Measurements from ENCODE around the gene ANAPC2.

The ANAPC2 gene

DNA sequence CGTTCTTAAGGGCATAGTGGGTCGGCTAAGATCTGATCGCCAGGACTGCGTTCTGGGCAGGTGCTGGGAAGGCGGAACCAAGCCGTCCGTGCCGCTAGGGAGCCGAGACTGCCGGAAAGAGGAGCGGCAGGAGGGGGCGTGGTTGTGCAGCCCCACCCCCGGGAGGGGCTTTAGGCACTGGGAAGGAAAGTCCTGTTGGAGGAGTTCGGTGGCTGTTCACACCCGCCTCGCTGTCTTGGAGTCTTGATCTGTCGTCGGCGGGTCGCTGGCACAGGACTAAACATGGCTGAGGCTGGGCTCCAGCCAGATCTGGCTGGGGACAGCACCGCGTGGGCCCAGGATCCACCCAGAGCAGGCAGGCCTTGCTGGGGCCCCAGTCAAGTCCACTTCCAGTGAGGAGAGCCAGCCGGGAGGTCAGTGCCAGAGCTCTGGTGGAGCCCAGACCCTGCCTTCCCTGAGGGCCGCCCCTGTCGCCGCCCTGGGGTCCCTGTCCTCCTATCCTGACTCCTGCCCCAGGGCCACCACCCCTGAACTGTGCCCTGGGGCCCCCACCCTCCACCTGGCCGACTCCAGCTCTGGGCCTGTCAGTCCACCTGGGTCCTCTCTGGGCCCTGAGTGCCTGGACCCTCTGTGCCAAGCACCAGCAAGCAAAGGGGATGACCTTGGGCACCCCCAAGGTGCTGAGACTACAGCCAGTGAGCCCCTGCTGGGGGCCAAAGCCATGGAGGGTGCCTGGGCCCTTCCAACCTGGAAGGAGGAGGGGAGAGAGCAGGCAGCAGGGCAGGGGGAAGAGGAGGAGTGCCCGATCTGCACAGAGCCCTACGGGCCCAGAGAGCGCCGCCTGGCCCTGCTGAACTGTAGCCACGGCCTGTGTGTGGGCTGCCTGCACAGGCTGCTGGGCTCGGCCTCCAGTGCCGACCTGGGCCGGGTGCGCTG is 29.2 kb upstream of the ANAPC2 start:
- H3K4me3 ChIP-seq (ENCODE audit: low read depth, low read length): no peak overlapping the region
- no peak for DNase-seq (ENCODE audit: low read depth)
- TF ChIP-seq, protein P1, sequence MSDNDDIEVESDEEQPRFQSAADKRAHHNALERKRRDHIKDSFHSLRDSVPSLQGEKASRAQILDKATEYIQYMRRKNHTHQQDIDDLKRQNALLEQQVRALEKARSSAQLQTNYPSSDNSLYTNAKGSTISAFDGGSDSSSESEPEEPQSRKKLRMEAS (IDR thresholded peaks at IDR 0.05; ENCODE audit: low read depth, low read length): no peak
- no peak for TF ChIP-seq POLR2A (IDR thresholded peaks at IDR 0.05; ENCODE audit: extremely low read depth, insufficient read length)
- TF ChIP-seq, protein P2, sequence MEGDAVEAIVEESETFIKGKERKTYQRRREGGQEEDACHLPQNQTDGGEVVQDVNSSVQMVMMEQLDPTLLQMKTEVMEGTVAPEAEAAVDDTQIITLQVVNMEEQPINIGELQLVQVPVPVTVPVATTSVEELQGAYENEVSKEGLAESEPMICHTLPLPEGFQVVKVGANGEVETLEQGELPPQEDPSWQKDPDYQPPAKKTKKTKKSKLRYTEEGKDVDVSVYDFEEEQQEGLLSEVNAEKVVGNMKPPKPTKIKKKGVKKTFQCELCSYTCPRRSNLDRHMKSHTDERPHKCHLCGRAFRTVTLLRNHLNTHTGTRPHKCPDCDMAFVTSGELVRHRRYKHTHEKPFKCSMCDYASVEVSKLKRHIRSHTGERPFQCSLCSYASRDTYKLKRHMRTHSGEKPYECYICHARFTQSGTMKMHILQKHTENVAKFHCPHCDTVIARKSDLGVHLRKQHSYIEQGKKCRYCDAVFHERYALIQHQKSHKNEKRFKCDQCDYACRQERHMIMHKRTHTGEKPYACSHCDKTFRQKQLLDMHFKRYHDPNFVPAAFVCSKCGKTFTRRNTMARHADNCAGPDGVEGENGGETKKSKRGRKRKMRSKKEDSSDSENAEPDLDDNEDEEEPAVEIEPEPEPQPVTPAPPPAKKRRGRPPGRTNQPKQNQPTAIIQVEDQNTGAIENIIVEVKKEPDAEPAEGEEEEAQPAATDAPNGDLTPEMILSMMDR (IDR thresholded peaks at IDR 0.05; ENCODE audit: low read depth, low read length): no peak
- no peak for TF ChIP-seq MYC (IDR thresholded peaks at IDR 0.05; ENCODE audit: low read depth, low read length)

DNA sequence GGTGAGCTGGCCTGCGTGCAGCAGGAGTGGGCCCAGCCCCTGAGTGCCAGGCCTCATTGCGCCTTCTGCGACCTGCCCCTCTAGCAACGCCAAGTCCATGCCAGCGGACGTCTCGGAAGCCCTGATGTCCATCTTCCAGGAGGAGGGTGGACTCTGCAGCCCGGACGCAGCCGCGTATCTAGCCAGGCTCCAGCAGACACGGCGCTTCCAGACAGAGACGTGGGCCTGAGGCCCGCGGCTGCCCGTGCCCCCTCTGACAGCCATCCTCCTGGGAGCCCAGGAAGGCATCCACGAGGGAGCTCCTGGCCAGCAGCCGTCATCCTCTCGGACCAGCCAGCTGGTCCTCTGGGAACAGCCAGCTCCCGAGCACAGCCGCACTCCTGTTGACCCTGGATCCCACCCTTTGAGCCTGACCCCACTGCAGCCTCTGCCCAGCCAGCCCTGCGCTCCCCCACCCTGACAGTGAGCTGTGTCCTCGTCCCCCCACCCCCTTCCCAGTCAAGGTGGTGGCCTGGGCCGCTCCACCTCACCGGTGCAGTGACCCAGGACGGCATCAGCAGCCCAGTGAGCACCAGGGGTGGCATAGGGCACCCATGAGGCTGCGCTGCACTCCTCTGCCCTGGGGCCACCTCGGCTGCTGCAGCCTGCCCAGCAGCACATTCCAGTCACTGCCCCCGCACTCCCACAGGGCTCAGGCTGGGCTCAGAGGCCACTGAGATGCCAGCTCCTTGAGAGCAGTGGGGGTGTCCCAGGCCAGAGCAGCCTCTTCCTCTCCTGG is 28.0 kb upstream of the ANAPC2 start:
- no peak overlapping the region for H3K4me3 ChIP-seq (ENCODE audit: low read depth, low read length)
- DNase-seq (ENCODE audit: low read depth): no peak
- TF ChIP-seq, protein P1 (IDR thresholded peaks at IDR 0.05; ENCODE audit: low read depth, low read length): no peak
- TF ChIP-seq, protein P2 (IDR thresholded peaks at IDR 0.05; ENCODE audit: low read depth, low read length): no peak

DNA sequence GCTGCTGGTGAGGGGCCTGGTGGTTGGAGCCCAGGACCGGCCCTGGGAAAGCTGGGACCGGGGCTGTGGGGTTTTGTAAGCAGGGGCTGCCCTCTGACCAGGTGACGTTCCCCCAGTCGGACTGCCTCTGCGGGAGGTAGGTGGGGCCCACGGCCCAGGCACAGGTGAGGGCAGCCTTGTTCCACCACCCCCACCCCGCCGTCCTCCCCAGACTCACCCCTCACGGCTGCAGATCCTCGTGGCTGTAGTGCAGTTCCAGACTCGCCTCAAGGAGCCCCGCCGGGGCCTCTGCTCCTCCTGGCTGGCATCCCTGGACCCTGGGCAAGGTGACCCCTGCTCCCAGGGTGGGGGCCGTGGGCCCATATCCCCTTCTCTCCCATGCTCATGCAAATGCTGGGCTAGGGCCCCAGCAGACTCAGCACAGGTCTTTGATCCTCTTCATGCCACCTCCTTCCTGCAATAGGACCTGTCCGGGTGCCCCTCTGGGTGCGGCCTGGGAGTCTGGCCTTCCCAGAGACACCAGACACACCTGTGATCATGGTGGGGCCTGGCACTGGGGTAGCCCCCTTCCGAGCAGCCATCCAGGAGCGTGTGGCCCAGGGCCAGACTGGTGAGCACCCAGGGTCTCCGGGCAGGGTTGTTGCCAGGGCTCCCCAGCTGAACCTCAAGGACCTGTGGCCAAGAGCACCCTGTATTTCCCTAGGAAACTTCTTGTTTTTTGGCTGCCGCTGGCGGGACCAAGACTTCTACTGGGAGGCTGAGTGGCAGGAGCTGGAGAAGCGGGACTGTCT is 27.0 kb upstream of the ANAPC2 start:
- H3K4me3 ChIP-seq (ENCODE audit: low read depth, low read length): no peak overlapping the region
- DNase-seq (ENCODE audit: low read depth): no peak
- TF ChIP-seq, protein P2 (IDR thresholded peaks at IDR 0.05; ENCODE audit: low read depth, low read length): no peak
- no peak for TF ChIP-seq MYC (IDR thresholded peaks at IDR 0.05; ENCODE audit: low read depth, low read length)
- TF ChIP-seq, protein P1 (IDR thresholded peaks at IDR 0.05; ENCODE audit: low read depth, low read length): no peak
- TF ChIP-seq POLR2A (IDR thresholded peaks at IDR 0.05; ENCODE audit: extremely low read depth, insufficient read length): no peak

DNA sequence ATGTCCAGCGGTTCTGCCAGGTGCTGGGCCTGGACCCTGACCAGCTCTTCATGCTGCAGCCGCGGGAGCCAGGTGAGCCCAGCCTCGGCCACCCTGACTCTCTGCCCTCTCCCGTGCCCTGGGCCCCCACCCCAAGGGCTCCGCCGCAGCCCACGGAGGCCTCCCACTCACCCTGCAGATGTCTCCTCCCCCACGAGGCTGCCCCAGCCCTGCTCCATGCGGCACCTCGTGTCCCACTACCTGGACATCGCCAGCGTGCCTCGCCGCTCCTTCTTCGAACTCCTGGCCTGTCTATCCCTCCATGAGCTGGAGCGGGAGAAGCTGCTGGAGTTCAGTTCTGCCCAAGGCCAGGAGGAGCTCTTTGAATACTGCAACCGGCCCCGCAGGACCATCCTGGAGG is 26.3 kb upstream of the ANAPC2 start:
- no peak for DNase-seq (ENCODE audit: low read depth)
- no peak for TF ChIP-seq MYC (IDR thresholded peaks at IDR 0.05; ENCODE audit: low read depth, low read length)
- TF ChIP-seq, protein P2 (IDR thresholded peaks at IDR 0.05; ENCODE audit: low read depth, low read length): no peak
- TF ChIP-seq, protein P1 (IDR thresholded peaks at IDR 0.05; ENCODE audit: low read depth, low read length): no peak
- no peak for TF ChIP-seq POLR2A (IDR thresholded peaks at IDR 0.05; ENCODE audit: extremely low read depth, insufficient read length)

More for the DNA sequence above, 26.3 kb upstream of the ANAPC2 start:
- no peak overlapping the region for H3K4me3 ChIP-seq (ENCODE audit: low read depth, low read length)
